ENCODE results near the gene ESPNL. TPM values are rescaled to one million over a fixed set of nuclear protein-coding genes. Genes with fewer than 3 reads are reported as not detected.

Gene ESPNL
- total RNA-seq, 1 experiment from 2014 or later = 1.1 TPM

GRCh38 chr2:238082827-238083226 is 17.3 kb upstream of the ESPNL start:
- DNase-seq (ENCODE audit: low spot score) (no peak), ATAC-seq (no peak)
- POLR2A ChIA-PET = no interaction called here
- TF ChIP-seq ZNF423 (CRISPR knock-in tag; IDR thresholded peaks at IDR 0.05) (no peak), JAZF1 (CRISPR knock-in tag; IDR thresholded peaks at IDR 0.05) (no peak), ZNF512 (CRISPR knock-in tag; IDR thresholded peaks at IDR 0.05; ENCODE audit: borderline replicate concordance) (no peak), FOXP4 (CRISPR knock-in tag; IDR thresholded peaks at IDR 0.05) (no peak), GRHL2 (CRISPR knock-in tag; IDR thresholded peaks at IDR 0.05; ENCODE audit: insufficient replicate concordance, severe bottlenecking) (no peak), E2F5 (CRISPR knock-in tag; IDR thresholded peaks at IDR 0.05) (no peak), SMAD3 (CRISPR knock-in tag; IDR thresholded peaks at IDR 0.05; ENCODE audit: borderline replicate concordance) (no peak), TP53 (CRISPR knock-in tag; IDR thresholded peaks at IDR 0.05) (no peak), STAT6 (CRISPR knock-in tag; conservative IDR thresholded peaks at IDR 0.05; ENCODE audit: low read depth) (no peak), NFATC4 (CRISPR knock-in tag; IDR thresholded peaks at IDR 0.05) (no peak), GTF2I (CRISPR knock-in tag; conservative IDR thresholded peaks at IDR 0.05) (no peak), MYBL2 (CRISPR knock-in tag; IDR thresholded peaks at IDR 0.05) (no peak)
- CTCF ChIA-PET = interaction anchor here (0.7 kb wide), 1 partner anchor 1504 kb away, joined by 3 read pairs; no protein-coding TSS in a partner anchor
- H3K27me3 Mint-ChIP-seq (ENCODE audit: low read depth) = no peaks in the 10 kb centered on the region
- H3K36me3 Mint-ChIP-seq = peaks cover 88% of the 10 kb centered on the region
- H3K4me1 Mint-ChIP-seq = peaks cover 12% of the 10 kb centered on the region
- no peak overlapping the region for H3K4me3 Mint-ChIP-seq
- H3K9me3 Mint-ChIP-seq = peaks cover 5% of the 10 kb centered on the region; the same call in 1 of the 2 replicates
- H3K27ac Mint-ChIP-seq = no peak overlapping the region

GRCh38 chr2:238083919-238084318 is 16.2 kb upstream of the ESPNL start:
- Mint-ChIP-seq H3K4me3 (no peak overlapping the region), H3K27me3 (ENCODE audit: low read depth) (no peaks in the 10 kb centered on the region), H3K36me3 (peaks cover 78% of the 10 kb centered on the region), H3K27ac (no peak overlapping the region), H3K4me1 (peaks cover 12% of the 10 kb centered on the region), H3K9me3 (peaks cover 5% of the 10 kb centered on the region; the same call in 1 of the 2 replicates)
- no peak for ATAC-seq
- ChIA-PET POLR2A (no interaction called here), CTCF (interaction anchor here (0.6 kb wide), 1 partner anchor 22 kb away, joined by 3 read pairs; no protein-coding TSS in a partner anchor)
- no peak for DNase-seq (ENCODE audit: low spot score)
- TF ChIP-seq USF1 (CRISPR knock-in tag; IDR thresholded peaks at IDR 0.05) = no peak

GRCh38 chr2:238084761-238085160 is 15.4 kb upstream of the ESPNL start:
- H3K27me3 Mint-ChIP-seq (ENCODE audit: low read depth) = no peaks in the 10 kb centered on the region
- H3K9me3 Mint-ChIP-seq = peaks cover 4% of the 10 kb centered on the region; the same call in 1 of the 2 replicates
- DNase-seq (ENCODE audit: low spot score) = no peak
- no peak overlapping the region for H3K27ac Mint-ChIP-seq
- CTCF ChIA-PET = no interaction called here
- ATAC-seq = no peak
- POLR2A ChIA-PET = no interaction called here
- peaks cover 69% of the 10 kb centered on the region for H3K36me3 Mint-ChIP-seq
- no peak overlapping the region for H3K4me3 Mint-ChIP-seq
- peaks cover 4% of the 10 kb centered on the region for H3K4me1 Mint-ChIP-seq
- TF ChIP-seq ZNF232 (CRISPR knock-in tag; IDR thresholded peaks at IDR 0.05) (no peak), ZNF317 (CRISPR knock-in tag; IDR thresholded peaks at IDR 0.05; ENCODE audit: borderline replicate concordance, low read depth) (no peak), NR1H2 (CRISPR knock-in tag; IDR thresholded peaks at IDR 0.05) (no peak), RORB (CRISPR knock-in tag; IDR thresholded peaks at IDR 0.05) (no peak), FOXP1 (CRISPR knock-in tag; IDR thresholded peaks at IDR 0.05; ENCODE audit: borderline replicate concordance) (no peak), NFATC4 (CRISPR knock-in tag; IDR thresholded peaks at IDR 0.05) (no peak), IRF2 (CRISPR knock-in tag; IDR thresholded peaks at IDR 0.05; ENCODE audit: borderline replicate concordance, low read depth) (no peak), JAZF1 (CRISPR knock-in tag; IDR thresholded peaks at IDR 0.05) (no peak), ATF1 (CRISPR knock-in tag; IDR thresholded peaks at IDR 0.05) (no peak), USF2 (CRISPR knock-in tag; IDR thresholded peaks at IDR 0.05) (no peak), ZBTB21 (CRISPR knock-in tag; IDR thresholded peaks at IDR 0.05; ENCODE audit: borderline replicate concordance) (no peak), ZMAT4 (CRISPR knock-in tag; IDR thresholded peaks at IDR 0.05) (no peak)

Data from WTC11 (cell line).